ENCODE measurements around the gene KIAA1755. TPM values are rescaled to one million over a fixed set of nuclear protein-coding genes. Genes with fewer than 3 reads are reported as not detected.

Gene KIAA1755
- polyA plus RNA-seq, 1 donor from 2014 or later = not detected

DNA sequence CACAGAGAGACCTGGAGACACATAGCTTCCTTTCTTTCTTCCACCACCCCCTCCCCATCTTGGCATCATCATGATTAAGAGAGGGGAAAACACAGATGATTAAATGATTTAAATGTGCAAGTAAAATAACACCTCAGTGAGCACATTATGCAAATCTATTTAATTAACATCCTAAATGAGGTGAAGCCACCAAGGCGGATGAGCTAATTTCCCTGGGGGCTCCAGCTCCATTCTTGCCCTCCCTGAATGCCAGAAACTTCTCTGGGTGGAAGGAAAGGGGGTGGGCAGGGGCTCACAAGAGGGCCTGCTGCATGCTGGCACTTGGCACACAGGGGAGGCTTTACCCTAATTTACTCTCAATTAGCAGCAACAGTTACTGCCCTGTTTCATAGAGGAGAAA, 62.9 kb downstream of the KIAA1755 start:
- Histone ChIP-seq H3K9ac (ENCODE audit: low read length) (no peak overlapping the region), H4K20me1 (ENCODE audit: insufficient read depth) (no peaks in the 10 kb centered on the region), H3K27ac (ENCODE audit: low read length) (no peak overlapping the region), H2AFZ (ENCODE audit: low read depth, low read length) (no peak overlapping the region), H3K9me2 (ENCODE audit: insufficient read depth, low read length) (no peaks in the 10 kb centered on the region), H3K4me3 (ENCODE audit: low read length) (no peak overlapping the region), H3K36me3 (ENCODE audit: insufficient read depth, low read length) (no peaks in the 10 kb centered on the region), H3K27me3 (ENCODE audit: insufficient read depth, low read depth, low read length) (no peaks in the 10 kb centered on the region), H3K4me2 (ENCODE audit: low read length) (no peak overlapping the region), H3K9me3 (ENCODE audit: low read length) (no peaks in the 10 kb centered on the region), H3F3A (ENCODE audit: insufficient read depth, low read length, poor library complexity, severe bottlenecking) (no peaks in the 10 kb centered on the region), H3K79me2 (replicated peaks; ENCODE audit: insufficient read depth, low read length) (no peaks in the 10 kb centered on the region)
- TF ChIP-seq EZH2 (IDR thresholded peaks at IDR 0.05; ENCODE audit: borderline replicate concordance, insufficient read depth, low read length, poor library complexity, severe bottlenecking) (no peak), MXI1 (conservative IDR thresholded peaks at IDR 0.05; ENCODE audit: poor library complexity, severe bottlenecking) (no peak), REST (IDR thresholded peaks at IDR 0.05; ENCODE audit: borderline replicate concordance) (no peak), CTCF (IDR thresholded peaks at IDR 0.05; ENCODE audit: poor library complexity, severe bottlenecking) (no peak), POLR2AphosphoS5 (IDR thresholded peaks at IDR 0.05) (no peak)

DNA sequence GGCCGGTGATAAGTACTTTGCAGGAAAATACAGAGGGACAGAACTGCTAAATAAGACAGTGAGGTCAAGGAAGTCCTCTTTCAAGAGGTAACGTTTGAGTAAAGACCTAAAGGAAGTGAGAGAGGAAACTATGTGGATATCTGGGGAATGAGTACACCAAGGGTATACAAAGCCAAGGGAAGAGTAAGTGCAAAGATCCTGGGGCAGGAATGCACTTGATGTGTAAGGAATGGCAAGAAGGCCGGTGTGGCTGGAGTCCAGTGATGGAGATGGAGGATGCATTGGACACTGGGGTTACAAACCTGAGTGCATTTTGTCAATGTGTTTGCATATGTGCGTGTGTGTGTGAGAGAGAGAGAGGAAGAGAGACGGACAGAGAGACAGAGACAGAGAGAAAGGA, 63.3 kb downstream of the KIAA1755 start:
- Histone ChIP-seq H3F3A (ENCODE audit: insufficient read depth, low read length, poor library complexity, severe bottlenecking) (no peaks in the 10 kb centered on the region), H3K79me2 (replicated peaks; ENCODE audit: insufficient read depth, low read length) (no peaks in the 10 kb centered on the region), H4K20me1 (ENCODE audit: insufficient read depth) (no peaks in the 10 kb centered on the region), H3K9me2 (ENCODE audit: insufficient read depth, low read length) (no peaks in the 10 kb centered on the region), H3K4me3 (ENCODE audit: low read length) (no peak overlapping the region), H2AFZ (ENCODE audit: low read depth, low read length) (no peak overlapping the region), H3K27ac (ENCODE audit: low read length) (no peak overlapping the region), H3K27me3 (ENCODE audit: insufficient read depth, low read depth, low read length) (no peaks in the 10 kb centered on the region), H3K9ac (ENCODE audit: low read length) (no peak overlapping the region), H3K36me3 (ENCODE audit: insufficient read depth, low read length) (no peaks in the 10 kb centered on the region), H3K4me2 (ENCODE audit: low read length) (no peak overlapping the region), H3K9me3 (ENCODE audit: low read length) (no peaks in the 10 kb centered on the region)
- TF ChIP-seq EP300 (conservative IDR thresholded peaks at IDR 0.05; ENCODE audit: poor library complexity, severe bottlenecking) (no peak), EZH2 (IDR thresholded peaks at IDR 0.05; ENCODE audit: borderline replicate concordance, insufficient read depth, low read length, poor library complexity, severe bottlenecking) (no peak), REST (IDR thresholded peaks at IDR 0.05; ENCODE audit: borderline replicate concordance) (no peak), CTCF (IDR thresholded peaks at IDR 0.05; ENCODE audit: poor library complexity, severe bottlenecking) (no peak), SMC3 (conservative IDR thresholded peaks at IDR 0.05; ENCODE audit: poor library complexity) (no peak), POLR2AphosphoS5 (IDR thresholded peaks at IDR 0.05) (no peak), MXI1 (conservative IDR thresholded peaks at IDR 0.05; ENCODE audit: poor library complexity, severe bottlenecking) (no peak), RAD21 (conservative IDR thresholded peaks at IDR 0.05) (no peak), TAF1 (IDR thresholded peaks at IDR 0.05; ENCODE audit: low read depth) (no peak)

Data from neural cell (in vitro differentiated cells).